Measurements from ENCODE around the gene ATP2A3.
"Not testable (repeated sequence)": the region's sequence is repeated elsewhere in the genome, so short reads cannot be mapped to it uniquely, and the experiment has no call there.

Gene ATP2A3

GRCh38 chr17:3956983-3957382, 7.3 kb downstream of the ATP2A3 start:
- DNase-seq (ENCODE audit: low read depth in 1 of 2, low spot score in 1 of 2) = no peak

DNA sequence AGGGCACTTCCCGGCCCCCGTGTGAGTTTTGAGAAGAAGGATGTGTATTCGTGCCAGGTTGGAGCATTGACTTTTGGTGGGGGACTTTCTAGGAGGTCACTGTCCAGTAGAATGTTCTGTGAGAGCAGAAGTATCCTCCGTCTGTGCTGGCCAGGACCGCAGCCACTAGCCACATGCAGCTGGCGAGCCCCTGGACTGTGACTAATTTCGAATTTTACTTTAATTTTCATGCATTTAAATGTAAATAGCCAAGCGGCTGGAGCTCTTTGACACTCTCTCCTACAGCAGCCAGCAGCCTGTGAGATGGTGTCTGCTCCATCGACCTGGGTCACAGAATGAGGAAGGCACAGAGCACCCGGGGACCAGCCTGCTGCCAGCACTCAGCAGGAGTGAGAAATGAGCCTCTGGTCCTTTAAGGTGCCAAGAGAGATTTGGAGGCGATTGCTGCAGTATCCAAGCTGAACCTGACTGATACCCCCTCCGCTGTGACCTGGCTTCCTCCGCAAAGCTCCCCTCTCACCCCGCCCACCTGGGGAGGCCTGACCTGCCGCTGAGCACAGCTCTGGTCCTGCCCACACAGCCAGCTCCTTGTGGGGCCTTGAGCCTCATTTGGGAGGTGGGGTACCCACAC, 7.8 kb downstream of the ATP2A3 start:
- DNase-seq (ENCODE audit: low read depth in 1 of 2, low spot score in 1 of 2) = no peak

DNA sequence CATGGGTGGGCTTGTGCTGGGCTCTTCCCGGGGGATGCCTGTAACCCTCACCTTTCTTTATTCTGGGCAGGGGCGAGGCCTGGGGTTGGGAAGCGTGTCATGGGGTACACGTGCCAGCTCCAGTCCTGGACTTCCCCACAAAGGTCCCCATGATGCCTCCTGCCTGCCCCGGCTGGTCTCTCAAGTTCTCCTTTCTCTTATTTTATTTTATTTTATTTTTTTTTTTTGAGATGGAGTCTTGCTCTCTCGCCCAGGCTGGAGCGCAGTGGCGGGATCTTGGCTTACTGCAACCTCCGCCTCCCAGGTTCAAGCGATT, 8.6 kb downstream of the ATP2A3 start:
- no peak for DNase-seq (ENCODE audit: low read depth in 1 of 2, low spot score in 1 of 2)

- DNase-seq (ENCODE audit: low read depth in 1 of 2, low spot score in 1 of 2) = no peak
These were observed 9.1 kb downstream of the ATP2A3 start for GRCh38 chr17:3954976-3955672.

GRCh38 chr17:3954086-3954485, 10.2 kb downstream of the ATP2A3 start:
- DNase-seq (ENCODE audit: low read depth in 1 of 2, low spot score in 1 of 2) = no peak

GRCh38 chr17:3953542-3953941, 10.7 kb downstream of the ATP2A3 start:
- DNase-seq (ENCODE audit: low read depth in 1 of 2, low spot score in 1 of 2) = no peak

- no peak for DNase-seq (ENCODE audit: low read depth in 1 of 2, low spot score in 1 of 2)
These were observed 12.1 kb downstream of the ATP2A3 start for GRCh38 chr17:3952186-3952585.

DNA sequence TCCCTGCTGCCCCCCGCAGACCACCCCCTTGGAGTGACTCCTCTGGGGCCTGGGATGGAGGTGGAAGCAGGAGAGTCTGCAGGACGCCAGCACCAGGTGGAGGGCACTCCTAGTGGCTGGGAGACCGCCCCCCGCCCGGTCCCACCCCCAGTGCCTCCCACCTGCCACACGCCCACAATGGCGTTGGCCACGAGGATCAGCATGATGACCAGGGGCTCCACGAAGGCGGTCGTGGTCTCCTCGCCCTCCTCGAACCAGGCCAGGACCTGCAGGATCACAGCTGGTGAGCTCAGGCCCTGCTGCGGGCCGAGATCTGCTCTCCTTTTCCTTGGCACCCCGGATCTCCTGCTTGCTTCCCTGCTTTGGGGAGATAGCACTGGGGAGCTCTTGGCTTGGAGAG, 12.8 kb downstream of the ATP2A3 start:
- DNase-seq (ENCODE audit: low read depth in 1 of 2, low spot score in 1 of 2) = no peak

DNA sequence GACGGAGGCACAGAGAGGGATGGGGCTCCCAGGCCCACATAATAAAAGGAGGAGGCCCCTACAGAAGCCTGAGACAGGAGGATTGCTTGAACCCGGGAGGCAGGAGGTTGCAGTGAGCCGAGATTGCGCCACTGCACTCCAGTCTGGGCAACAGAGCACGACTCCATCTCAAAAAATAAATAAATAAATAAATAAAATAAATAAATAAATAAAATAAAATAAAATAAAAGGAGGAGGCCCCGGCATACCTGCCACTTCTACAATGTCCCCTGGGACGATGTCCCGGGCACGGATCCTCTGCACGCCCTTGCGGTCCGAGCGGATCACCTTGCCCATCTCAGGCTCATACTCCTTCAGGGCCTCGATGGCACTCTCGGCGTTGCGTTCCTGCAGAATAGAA, 13.2 kb downstream of the ATP2A3 start:
- no peak for DNase-seq (ENCODE audit: low read depth in 1 of 2, low spot score in 1 of 2)

GRCh38 chr17:3950584-3950983, 13.7 kb downstream of the ATP2A3 start:
- DNase-seq (ENCODE audit: low read depth in 1 of 2, low spot score in 1 of 2) = no peak

GRCh38 chr17:3949418-3949817, 14.8 kb downstream of the ATP2A3 start:
- DNase-seq (ENCODE audit: low read depth in 1 of 2, low spot score in 1 of 2) = no peak

- not testable (repeated sequence) for DNase-seq (ENCODE audit: low read depth in 1 of 2, low spot score in 1 of 2)
These were observed 15.7 kb downstream of the ATP2A3 start for GRCh38 chr17:3948551-3948950.

GRCh38 chr17:3947318-3947810, 16.9 kb downstream of the ATP2A3 start:
- DNase-seq (ENCODE audit: low read depth in 1 of 2, low spot score in 1 of 2) = no peak

DNA sequence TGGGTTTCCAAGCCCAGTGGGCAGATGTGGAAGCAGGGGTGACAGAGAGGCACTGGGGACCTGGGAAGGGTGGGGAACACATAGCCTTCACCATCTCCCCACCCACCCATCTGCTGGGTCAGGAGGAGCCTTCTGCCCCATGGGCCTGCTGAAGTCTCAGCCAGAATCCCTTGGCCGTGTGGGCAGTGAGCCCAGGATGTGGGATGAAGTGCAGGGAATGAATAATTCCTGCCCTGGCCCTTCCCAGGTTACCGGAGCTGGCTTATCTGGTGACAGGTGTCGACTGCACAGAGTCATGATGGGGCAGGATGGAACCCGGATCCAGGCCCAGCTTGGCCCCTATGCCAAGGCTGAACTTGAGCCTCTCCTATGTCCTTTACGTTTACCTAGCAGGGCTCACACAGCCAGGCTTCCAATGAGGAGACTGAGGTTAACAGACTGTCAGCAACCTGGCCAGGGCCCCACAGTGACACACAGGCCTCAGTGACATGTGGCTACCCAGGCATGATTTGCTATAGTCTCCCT, 17.5 kb downstream of the ATP2A3 start:
- DNase-seq (ENCODE audit: low read depth in 1 of 2, low spot score in 1 of 2) = no peak

DNA sequence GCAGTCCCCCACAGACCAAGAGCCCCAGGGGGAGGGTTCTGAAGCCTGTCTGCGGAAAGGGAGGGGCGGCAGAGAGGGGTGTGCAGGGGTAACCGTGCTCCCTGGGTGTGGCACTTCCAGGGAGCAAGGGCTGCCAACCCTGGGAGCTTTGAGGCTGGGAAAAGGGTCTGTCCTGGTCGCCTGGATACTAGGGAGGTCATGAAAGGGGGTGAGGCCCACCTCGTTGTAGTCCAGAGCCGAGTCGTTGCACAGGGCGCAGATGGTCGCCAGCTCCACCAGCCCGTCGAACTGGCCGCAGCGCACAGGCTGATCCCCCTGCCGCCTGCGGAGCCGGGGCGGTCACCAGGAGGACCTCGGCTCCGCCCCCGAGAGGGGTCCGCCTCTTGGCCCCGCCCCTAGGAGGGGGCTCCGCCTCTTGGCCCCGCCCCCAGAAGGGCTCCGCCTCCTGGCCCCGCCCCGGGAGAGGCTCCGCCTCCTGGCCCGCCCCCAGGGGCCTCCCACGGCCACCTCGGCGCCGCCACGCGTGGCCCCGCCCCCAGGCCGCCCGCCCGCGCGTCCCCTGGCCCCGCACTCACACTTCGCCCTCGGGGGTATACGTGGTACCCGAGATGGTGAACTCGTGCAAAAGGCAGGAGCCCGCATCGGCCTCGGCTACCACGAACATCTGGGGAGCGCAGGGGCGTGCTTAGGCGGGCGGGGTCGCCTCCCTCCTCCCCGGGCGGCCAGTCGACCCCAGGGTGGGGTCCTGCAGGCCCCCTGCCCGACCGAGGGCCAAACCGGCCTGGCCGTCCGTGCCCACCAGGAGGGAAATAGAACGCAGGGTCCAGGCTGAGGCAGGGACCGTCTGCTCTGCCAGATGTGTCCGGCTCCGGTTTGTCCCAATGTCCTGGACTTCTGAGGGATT, 19.5 kb downstream of the ATP2A3 start:
- no peak for DNase-seq (ENCODE audit: low read depth in 1 of 2, low spot score in 1 of 2)

- DNase-seq (ENCODE audit: low read depth in 1 of 2, low spot score in 1 of 2) = no peak
These were observed 20.9 kb downstream of the ATP2A3 start for GRCh38 chr17:3943240-3943891.

DNA sequence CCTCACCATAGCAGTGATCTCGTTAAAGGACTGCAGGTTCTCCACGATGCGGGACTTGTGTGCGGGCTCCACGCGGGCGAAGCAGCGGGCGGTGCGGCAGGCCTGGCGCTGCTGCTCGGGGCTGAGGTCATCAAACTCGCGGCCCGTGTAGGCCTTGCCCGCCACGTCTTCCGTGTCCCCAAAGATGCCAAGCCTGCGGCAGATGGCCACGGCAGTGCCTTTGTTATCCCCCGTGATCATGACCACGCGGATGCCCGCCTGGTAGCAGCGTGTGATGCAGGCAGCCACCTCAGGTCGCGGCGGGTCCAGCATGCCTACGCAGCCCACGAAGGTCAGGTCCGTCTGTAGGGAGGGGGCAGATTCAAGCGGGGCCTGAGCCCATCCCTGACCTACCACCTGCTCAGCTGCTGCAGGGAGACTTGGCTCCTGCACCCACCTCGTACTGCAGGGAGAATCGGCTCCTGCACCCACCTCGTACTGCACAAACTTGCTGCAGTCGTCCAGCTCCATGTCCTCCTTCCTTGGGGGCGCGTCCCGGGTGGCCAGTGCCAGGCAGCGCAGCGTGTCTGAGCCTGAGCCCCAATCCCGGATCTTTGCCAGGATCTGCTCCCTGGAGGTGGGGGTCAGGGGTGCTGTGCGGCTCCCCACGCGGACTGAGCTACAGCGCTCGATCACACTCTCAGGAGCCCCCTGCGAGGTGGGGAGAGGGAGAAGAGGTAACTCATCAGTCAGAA, 23.1 kb downstream of the ATP2A3 start:
- no peak for DNase-seq (ENCODE audit: low read depth in 1 of 2, low spot score in 1 of 2)

GRCh38 chr17:3937359-3937758, 26.9 kb downstream of the ATP2A3 start:
- no peak for DNase-seq (ENCODE audit: low read depth in 1 of 2, low spot score in 1 of 2)

DNA sequence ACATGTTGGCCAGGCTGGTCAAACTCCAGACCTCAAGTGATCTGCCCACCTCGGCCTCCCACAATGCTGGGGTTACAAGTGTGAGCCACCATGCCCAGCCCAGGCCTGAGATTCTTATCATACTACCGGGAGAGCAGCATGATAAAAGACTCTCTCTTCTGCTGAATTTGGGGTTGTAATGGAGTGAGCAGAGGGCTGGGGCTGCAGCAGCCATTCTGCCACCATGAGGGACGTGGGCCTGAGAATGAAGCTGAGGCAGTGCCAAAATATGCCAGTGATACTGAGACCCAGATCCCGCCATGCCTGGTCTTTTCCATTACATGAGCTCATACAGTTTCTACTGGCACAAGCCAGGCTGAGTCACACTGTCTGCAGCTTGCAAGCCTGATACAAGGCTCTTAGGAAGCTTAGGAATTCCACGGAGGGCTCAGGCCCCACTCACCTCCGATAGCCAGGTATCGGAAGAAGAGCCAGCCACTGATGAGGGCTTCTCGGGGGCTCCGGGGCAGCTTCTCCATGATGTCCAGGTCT, 28.3 kb downstream of the ATP2A3 start:
- no peak for DNase-seq (ENCODE audit: low read depth in 1 of 2, low spot score in 1 of 2)

GRCh38 chr17:3935140-3935542, 29.1 kb downstream of the ATP2A3 start:
- DNase-seq (ENCODE audit: low read depth in 1 of 2, low spot score in 1 of 2) = no peak
